ENCODE measurements around the gene FBXL12. TPM values are rescaled to one million over a fixed set of nuclear protein-coding genes. Genes with fewer than 3 reads are reported as not detected.

The FBXL12 gene
- total RNA-seq, 1 experiment from 2014 or later: 21.7 TPM

DNA sequence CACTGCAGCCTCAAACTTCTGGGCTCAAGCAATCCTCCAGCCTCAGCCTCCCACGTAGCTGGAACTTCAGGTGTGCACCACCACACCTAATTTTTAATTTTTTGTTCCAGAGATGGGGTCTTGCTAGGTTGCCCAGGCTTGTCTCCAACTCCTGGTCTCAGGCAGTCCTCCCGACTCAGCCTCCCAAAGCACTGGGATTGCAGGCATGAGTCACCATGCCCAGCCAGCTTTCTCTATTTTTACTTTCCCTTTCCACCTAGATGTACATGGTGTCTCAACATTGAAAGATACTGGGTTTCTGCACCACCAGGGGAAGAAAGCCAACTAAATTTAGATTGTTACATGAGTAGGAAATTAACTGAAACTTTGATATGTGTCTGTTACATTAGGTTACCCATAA lies 36.5 kb downstream of the FBXL12 start:
- no peaks in the 10 kb centered on the region for H3K9me3 ChIP-seq (ENCODE audit: low read depth, low read length, poor library complexity, severe bottlenecking)
- no peak overlapping the region for H3K4me3 ChIP-seq (ENCODE audit: low read depth, low read length, poor library complexity, severe bottlenecking)
- TF ChIP-seq EZH2 (IDR thresholded peaks at IDR 0.05; ENCODE audit: borderline replicate concordance, low read depth, low read length, poor library complexity, severe bottlenecking): no peak
- TF ChIP-seq, protein P1, sequence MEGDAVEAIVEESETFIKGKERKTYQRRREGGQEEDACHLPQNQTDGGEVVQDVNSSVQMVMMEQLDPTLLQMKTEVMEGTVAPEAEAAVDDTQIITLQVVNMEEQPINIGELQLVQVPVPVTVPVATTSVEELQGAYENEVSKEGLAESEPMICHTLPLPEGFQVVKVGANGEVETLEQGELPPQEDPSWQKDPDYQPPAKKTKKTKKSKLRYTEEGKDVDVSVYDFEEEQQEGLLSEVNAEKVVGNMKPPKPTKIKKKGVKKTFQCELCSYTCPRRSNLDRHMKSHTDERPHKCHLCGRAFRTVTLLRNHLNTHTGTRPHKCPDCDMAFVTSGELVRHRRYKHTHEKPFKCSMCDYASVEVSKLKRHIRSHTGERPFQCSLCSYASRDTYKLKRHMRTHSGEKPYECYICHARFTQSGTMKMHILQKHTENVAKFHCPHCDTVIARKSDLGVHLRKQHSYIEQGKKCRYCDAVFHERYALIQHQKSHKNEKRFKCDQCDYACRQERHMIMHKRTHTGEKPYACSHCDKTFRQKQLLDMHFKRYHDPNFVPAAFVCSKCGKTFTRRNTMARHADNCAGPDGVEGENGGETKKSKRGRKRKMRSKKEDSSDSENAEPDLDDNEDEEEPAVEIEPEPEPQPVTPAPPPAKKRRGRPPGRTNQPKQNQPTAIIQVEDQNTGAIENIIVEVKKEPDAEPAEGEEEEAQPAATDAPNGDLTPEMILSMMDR (conservative IDR thresholded peaks at IDR 0.05; ENCODE audit: low read depth, low read length): no peak
- H3K4me1 ChIP-seq (ENCODE audit: insufficient read depth, low read length, poor library complexity, severe bottlenecking): no peaks in the 10 kb centered on the region
- H3K27me3 ChIP-seq (replicated peaks; ENCODE audit: insufficient read depth, low read depth, low read length, poor library complexity): no peaks in the 10 kb centered on the region
- no peaks in the 10 kb centered on the region for H3K36me3 ChIP-seq (ENCODE audit: insufficient read depth, low read length, poor library complexity, severe bottlenecking)
- ChIA-PET POLR2A (ENCODE audit: low non-redundant PET) (no interaction called here), CTCF (no interaction called here)
- H3K27ac ChIP-seq (ENCODE audit: low read depth, low read length, poor library complexity, severe bottlenecking): no peak overlapping the region
- no peak for DNase-seq (ENCODE audit: low spot score)
- intact Hi-C loops (cut with micrococcal nuclease; ENCODE audit: unreplicated experiment): no loop called here
- BruUV-seq (replicated peaks): no TSS peak

DNA sequence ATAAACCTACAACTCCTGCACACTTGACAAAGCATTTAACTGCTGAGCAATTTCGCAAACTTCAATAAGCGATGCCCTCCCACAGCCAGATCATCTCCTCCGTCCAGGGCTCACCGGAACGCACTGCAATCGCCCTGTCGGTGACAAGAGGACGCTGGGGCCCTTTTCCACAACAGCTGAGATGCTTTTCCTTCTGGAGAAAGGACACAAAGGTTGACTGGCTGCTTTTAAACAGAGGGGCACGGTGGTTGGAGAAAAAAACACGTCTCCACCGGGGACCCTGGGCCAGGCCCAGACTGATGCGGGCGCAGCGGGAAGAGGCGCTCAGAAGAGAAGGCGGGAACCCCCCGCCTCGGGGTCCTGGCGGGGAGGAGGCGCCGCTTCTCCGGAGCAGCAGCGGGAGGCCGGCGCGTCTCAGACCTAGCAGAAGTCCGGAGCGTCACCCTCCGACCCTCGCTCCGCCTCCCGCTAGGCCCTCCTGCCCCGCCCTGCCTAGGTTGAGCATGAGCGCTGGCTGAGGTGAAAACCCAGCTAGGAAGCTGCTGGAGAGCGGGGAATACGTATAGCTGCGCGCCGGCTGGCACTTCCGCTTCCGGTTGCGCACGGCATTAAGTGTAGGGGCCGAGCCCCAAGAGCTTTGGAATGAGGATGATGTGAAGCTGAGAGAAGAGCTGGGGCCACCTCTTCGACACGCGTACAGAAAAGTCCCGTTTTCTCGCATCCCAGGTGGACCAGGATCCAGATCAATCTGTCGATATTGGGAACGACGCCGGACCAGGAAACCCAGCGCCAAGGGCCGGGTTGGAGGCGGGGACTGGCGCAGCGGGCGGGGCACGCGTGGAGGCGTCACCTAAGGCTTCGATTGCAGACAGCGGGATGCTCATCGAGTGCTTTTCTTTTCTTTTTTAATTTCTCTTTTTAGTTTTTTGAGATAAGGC lies 50.4 kb downstream of the FBXL12 start, which contains the start of gene ZNF846:
Gene ZNF846, minus strand, starts transcription at position 564 of the 938 bp plus-strand sequence. CDS start 3,788 bp downstream, outside the sequence.
- Histone ChIP-seq H3K9me3 (ENCODE audit: low read depth, low read length, poor library complexity, severe bottlenecking) (no peaks in the 10 kb centered on the region), H3K27ac (ENCODE audit: low read depth, low read length, poor library complexity, severe bottlenecking) (peak within 1 kb of the TSS; percentile 83), H3K4me3 (ENCODE audit: low read depth, low read length, poor library complexity, severe bottlenecking) (peak within 1 kb of the TSS; percentile 62), H3K27me3 (replicated peaks; ENCODE audit: insufficient read depth, low read depth, low read length, poor library complexity) (no peaks in the 10 kb centered on the region), H3K4me1 (ENCODE audit: insufficient read depth, low read length, poor library complexity, severe bottlenecking) (peaks cover 6% of the 10 kb centered on the region), H3K36me3 (ENCODE audit: insufficient read depth, low read length, poor library complexity, severe bottlenecking) (no peaks in the 10 kb centered on the region)
- no peak for TF ChIP-seq EZH2 (IDR thresholded peaks at IDR 0.05; ENCODE audit: borderline replicate concordance, low read depth, low read length, poor library complexity, severe bottlenecking)
- TF ChIP-seq, protein P1 (conservative IDR thresholded peaks at IDR 0.05; ENCODE audit: low read depth, low read length): no peak
- ChIA-PET POLR2A (ENCODE audit: low non-redundant PET) (no interaction called here), CTCF (no interaction called here)
- intact Hi-C loops (cut with micrococcal nuclease; ENCODE audit: unreplicated experiment): no loop called here
- peak; percentile 97 for DNase-seq (ENCODE audit: low spot score)
- no TSS peak for BruUV-seq (replicated peaks)

Other genes starting within 250 kb of the FBXL12 start
- gene ZNF121, start 234.6 kb downstream of the FBXL12 start, total RNA-seq (2021): 59.9 and 65.6 TPM in 2 replicates
- gene ZNF561, start 197.8 kb downstream of the FBXL12 start, total RNA-seq (2021): 37.7 and 38.2 TPM in 2 replicates
- 35.9 and 42.3 TPM in 2 replicates for gene ZNF562, start 144.0 kb downstream of the FBXL12 start, total RNA-seq (2021)
- gene ZNF846, start 50.3 kb downstream of the FBXL12 start, total RNA-seq (2021): 3.9 and 7.7 TPM in 2 replicates
- 327 and 383 TPM in 2 replicates for gene UBL5, start 8.8 kb upstream of the FBXL12 start, total RNA-seq (2021)
- gene PIN1, start 16.2 kb upstream of the FBXL12 start, total RNA-seq (2021): 177 and 179 TPM in 2 replicates
- 106 and 115 TPM in 2 replicates for gene OLFM2, start 117.4 kb upstream of the FBXL12 start, total RNA-seq (2021)
- 6.4 and 6.8 TPM in 2 replicates for gene COL5A3, start 191.4 kb upstream of the FBXL12 start, total RNA-seq (2021)
- not detected in 2 replicates for gene RDH8, start 194.4 kb upstream of the FBXL12 start, total RNA-seq (2021)